SJCRH30 (cell line): ENCODE data around the gene THPO. TPM values are rescaled to one million over a fixed set of nuclear protein-coding genes. Genes with fewer than 3 reads are reported as not detected.

Experiments used
- DNase-seq, 2 experiments: peaks; one replicate each; pipeline ENCODE4 v3.0.0-alpha.2; 2015 to 2020
- H3K27ac ChIP-seq: fragments of 250-450 bp; sonication (Bioruptor Pico); 2 replicates; pipeline ENCODE4 v1.5.1; 2020; ENCODE audit warnings: mild to moderate bottlenecking, moderate library complexity
- H3K27me3 ChIP-seq: fragments of 250-450 bp; sonication (Bioruptor Pico); 2 replicates; pipeline ENCODE4 v1.5.1; 2020; ENCODE audit warnings: mild to moderate bottlenecking, moderate library complexity
- H3K36me3 ChIP-seq: fragments of 250-450 bp; sonication (Bioruptor Pico); 2 replicates; pipeline ENCODE4 v1.5.1; 2020; ENCODE audit warnings: mild to moderate bottlenecking, moderate library complexity
- H3K4me1 ChIP-seq: fragments of 250-450 bp; sonication (Bioruptor Pico); 2 replicates; pipeline ENCODE4 v1.5.1; 2020; ENCODE audit warnings: mild to moderate bottlenecking, moderate library complexity
- H3K4me3 ChIP-seq: fragments of 250-450 bp; sonication (Bioruptor Pico); 2 replicates; pipeline ENCODE4 v1.5.1; 2020; ENCODE audit warnings: mild to moderate bottlenecking, moderate library complexity
- H3K9me3 ChIP-seq: fragments of 250-450 bp; sonication (Bioruptor Pico); replicated peaks from 2 replicates; pipeline ENCODE4 v1.5.1; 2020; ENCODE audit warnings: mild to moderate bottlenecking, moderate library complexity
- total RNA-seq: library from RNA; depleted of rRNA; stranded (reverse); fragments of >200 nt; shearing (Covaris generic); gene quantifications from 2 replicates; pipeline ENCODE4 v1.2.3, GENCODE V29; 2014

The THPO gene
- total RNA-seq, 1 experiment from 2014 or later = 1.2 TPM

DNA sequence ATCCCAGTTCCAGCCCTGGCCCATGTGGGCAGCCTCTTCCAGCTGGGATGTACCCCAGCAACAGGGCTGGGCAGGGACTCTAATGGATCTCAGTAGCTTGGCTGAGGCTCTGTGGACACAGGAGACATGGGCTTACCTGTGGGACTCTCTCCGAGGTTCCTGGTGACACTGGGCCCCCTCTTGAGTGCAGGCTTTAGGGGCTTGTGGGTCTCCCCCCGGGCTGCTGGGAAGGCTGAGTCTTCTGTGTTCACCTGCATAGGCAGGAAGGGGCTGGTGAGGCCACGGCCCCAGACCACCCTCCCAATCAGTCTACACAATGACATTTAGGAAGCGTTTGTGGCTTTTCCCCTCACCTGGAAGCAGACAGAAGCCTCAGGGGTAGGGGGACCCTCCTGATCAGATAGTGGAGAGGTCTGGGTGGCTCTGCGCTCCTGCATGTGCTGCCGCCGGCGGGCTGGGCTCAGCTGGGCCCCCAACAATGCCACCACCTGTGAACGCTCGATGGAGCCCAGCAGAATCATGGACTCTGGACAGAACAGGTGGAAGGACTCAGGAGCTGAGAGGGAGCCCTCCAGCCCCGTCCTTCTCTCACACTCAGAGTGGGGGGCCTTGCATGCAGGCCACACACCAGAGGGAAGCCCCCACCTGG lies 25.0 kb downstream of the THPO start:
- H3K27ac ChIP-seq = no peak overlapping the region
- no peak overlapping the region for H3K4me3 ChIP-seq
- H3K36me3 ChIP-seq = no peaks in the 10 kb centered on the region
- H3K9me3 ChIP-seq = no peaks in the 10 kb centered on the region
- DNase-seq = no peak
- H3K4me1 ChIP-seq = peaks cover 8% of the 10 kb centered on the region; the same call in 1 of the 2 replicates
- no peaks in the 10 kb centered on the region for H3K27me3 ChIP-seq

DNA sequence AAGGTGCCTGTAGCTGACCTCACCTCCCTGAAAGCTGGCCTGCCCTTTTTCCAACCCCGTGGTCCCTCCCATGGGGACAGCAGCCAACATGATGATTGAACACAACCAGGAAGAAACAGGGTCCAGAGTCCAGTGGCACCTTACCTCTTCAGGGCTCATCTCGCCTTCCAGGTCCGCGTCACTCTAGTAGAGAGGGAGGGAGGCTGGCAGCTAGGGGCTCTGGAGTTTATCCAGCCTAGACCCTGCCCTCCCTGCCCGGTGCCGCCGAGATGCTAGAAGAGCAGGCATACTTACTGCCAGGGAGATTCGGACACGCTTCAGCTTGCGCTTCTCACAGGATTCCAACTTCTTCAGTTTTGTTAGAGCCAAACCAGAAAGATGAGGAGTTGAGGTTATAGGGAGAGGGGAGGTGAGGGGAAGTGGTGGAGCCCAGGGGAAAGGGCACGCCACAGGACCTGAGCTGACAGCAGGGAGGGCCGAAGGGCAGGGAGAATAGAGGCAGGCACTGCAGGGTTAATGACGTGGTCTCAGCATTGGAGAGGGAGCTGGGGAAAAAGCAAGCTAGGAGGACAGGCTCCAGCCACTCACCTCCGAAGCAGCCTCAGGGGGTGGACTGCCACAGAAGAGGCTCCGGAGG lies 25.7 kb downstream of the THPO start:
- no peak overlapping the region for H3K4me3 ChIP-seq
- H3K4me1 ChIP-seq = peaks cover 8% of the 10 kb centered on the region; the same call in 1 of the 2 replicates
- no peak for DNase-seq
- no peaks in the 10 kb centered on the region for H3K36me3 ChIP-seq
- H3K27me3 ChIP-seq = no peaks in the 10 kb centered on the region
- no peak overlapping the region for H3K27ac ChIP-seq
- no peaks in the 10 kb centered on the region for H3K9me3 ChIP-seq

- Histone ChIP-seq H3K27me3 (no peaks in the 10 kb centered on the region), H3K9me3 (no peaks in the 10 kb centered on the region), H3K27ac (no peak overlapping the region), H3K36me3 (no peaks in the 10 kb centered on the region), H3K4me3 (no peak overlapping the region), H3K4me1 (peaks cover 8% of the 10 kb centered on the region; the same call in 1 of the 2 replicates)
- DNase-seq = no peak
These were observed 26.4 kb downstream of the THPO start for GRCh38 chr3:184351511-184352148.

DNA sequence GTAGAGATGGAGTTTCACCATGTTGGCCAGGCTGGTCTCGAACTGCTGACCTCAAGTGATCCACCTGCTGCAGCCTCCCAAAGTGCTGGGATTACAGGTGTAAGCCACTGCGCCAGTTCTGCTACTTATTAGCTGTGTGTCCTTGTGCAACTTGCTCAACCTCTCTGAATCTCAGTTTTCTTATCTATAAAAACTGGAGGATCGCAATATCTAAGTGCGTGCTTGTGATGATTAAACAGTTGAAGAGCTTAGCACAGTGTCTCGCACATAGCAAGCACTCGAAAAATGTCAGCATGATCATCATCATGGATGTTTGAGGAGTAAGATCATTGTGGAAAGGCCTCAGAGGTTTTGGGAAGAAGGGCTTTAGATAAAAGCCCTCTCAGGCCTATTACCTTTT lies 27.4 kb downstream of the THPO start:
- DNase-seq = no peak
- H3K4me1 ChIP-seq = peaks cover 4% of the 10 kb centered on the region; the same call in 1 of the 2 replicates
- no peaks in the 10 kb centered on the region for H3K36me3 ChIP-seq
- H3K9me3 ChIP-seq = no peaks in the 10 kb centered on the region
- H3K4me3 ChIP-seq = no peak overlapping the region
- no peak overlapping the region for H3K27ac ChIP-seq
- no peaks in the 10 kb centered on the region for H3K27me3 ChIP-seq

DNA sequence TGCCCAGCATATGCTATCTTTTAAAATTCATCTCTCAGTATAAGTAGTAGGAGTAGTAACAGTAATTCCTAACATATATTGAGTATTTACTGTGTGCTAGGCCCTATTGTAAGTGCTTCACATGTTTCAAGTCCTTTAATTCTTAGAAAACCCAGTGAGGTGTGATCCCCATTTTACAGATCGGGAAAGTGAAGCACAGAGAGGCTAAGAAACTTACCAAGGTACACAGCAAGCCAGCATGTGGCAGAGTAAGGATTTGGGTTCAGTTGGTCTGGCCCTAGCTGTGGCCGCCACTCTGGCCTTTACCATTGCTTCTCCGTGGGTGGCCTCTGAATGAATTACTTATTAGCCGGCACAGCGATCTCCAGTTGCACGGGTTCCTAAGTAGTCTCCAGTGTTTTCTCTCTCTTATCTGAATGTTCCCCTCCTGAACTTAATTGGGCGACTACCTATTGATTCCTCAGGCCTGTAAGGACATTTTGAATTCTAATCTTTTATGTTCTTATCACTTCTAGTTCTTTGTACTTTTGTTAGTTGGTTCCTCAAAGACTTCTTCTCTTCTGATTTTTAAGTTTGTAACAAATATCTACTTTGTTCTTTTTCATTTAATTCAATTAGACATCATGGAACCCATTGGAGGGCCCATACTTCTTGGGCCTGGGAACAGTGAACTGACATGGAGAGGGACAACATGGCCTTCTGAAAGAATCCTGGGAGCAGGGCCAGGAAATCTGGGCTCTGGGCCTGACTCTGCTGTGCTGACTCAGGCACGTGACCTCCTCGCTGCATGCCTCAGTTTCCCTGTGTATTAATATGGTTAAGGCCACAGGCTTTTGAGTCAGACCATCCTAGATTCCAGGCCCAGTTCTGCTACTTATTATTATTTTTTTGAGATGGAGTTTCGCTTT lies 28.2 kb downstream of the THPO start:
- no peak for DNase-seq

GRCh38 chr3:184348057-184348382 lies 30.0 kb downstream of the THPO start:
- Histone ChIP-seq H3K4me1 (no peaks in the 10 kb centered on the region), H3K4me3 (no peak overlapping the region), H3K36me3 (no peaks in the 10 kb centered on the region), H3K27me3 (no peaks in the 10 kb centered on the region), H3K9me3 (no peaks in the 10 kb centered on the region), H3K27ac (no peak overlapping the region)
- DNase-seq = no peak

More for the DNA sequence above, 28.2 kb downstream of the THPO start:
- Histone ChIP-seq H3K27me3 (no peaks in the 10 kb centered on the region), H3K27ac (no peak overlapping the region), H3K4me1 (no peaks in the 10 kb centered on the region), H3K36me3 (no peaks in the 10 kb centered on the region), H3K4me3 (no peak overlapping the region), H3K9me3 (no peaks in the 10 kb centered on the region)

GRCh38 chr3:184347321-184348056 lies 30.5 kb downstream of the THPO start:
- no peak for DNase-seq

DNA sequence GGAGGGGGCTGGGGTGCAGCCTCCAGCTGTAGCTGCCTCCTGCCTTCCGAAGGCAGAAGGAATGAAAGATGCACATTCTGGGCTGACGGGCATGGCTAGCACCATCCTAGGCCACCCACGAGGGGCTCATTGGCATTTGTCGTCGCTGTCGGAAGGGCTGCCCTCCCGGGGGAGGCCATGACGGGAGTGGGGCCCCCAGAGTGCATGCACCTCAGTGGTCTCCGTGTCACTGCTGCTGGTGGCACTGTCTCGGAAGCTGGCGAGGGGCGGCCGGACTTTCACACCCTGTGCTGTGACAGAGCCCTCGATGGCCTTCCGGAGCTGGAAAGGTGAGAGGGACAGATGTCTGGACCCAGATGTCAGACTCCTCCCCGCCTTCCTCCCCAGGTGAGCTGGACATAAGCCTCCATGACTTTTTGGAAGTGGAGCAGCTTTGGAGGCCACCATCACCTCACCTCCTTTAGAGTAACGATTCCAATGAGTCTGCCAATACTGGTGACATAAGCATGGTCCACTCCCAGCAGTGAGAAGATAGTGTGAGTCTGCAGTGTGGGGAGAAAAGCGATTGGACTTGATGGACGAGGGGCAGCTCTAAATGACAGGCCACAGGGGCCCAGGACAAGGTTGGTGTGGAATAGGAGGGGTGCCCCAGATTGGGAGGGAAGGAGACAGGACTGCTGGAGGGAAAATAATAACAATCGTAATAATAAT lies 31.4 kb downstream of the THPO start:
- Histone ChIP-seq H3K36me3 (no peaks in the 10 kb centered on the region), H3K27me3 (no peaks in the 10 kb centered on the region), H3K27ac (no peak overlapping the region), H3K4me3 (no peak overlapping the region), H3K9me3 (no peaks in the 10 kb centered on the region), H3K4me1 (no peaks in the 10 kb centered on the region)
- DNase-seq = no peak

More at GRCh38 chr3:184347321-184348056, 30.5 kb downstream of the THPO start:
- Histone ChIP-seq H3K36me3 (no peaks in the 10 kb centered on the region), H3K4me1 (no peaks in the 10 kb centered on the region), H3K27ac (no peak overlapping the region), H3K9me3 (no peaks in the 10 kb centered on the region), H3K4me3 (no peak overlapping the region), H3K27me3 (no peaks in the 10 kb centered on the region)

DNA sequence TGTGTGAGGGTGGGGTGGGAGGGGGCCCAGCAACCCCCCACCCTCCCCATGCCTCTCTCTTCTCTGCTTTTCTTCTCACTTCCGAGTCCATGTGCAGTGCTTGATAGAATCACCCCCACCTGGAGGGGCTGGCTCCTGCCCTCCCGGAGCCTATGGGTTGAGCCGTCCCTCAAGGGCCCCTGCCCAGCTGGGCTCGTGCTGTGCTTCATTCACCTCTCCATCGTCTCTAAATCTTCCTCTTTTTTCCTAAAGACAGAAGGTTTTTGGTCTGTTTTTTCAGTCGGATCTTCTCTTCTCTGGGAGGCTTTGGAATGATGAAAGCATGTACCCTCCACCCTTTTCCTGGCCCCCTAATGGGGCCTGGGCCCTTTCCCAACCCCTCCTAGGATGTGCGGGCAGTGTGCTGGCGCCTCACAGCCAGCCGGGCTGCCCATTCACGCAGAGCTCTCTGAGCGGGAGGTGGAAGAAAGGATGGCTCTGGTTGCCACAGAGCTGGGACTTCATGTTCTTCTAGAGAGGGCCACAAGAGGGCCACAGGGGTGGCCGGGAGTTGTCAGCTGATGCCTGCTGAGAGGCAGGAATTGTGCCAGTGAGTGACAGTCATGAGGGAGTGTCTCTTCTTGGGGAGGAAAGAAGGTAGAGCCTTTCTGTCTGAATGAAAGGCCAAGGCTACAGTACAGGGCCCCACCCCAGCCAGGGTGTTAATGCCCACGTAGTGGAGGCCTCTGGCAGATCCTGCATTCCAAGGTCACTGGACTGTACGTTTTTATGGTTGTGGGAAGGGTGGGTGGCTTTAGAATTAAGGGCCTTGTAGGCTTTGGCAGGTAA lies 32.5 kb downstream of the THPO start:
- no peaks in the 10 kb centered on the region for H3K27me3 ChIP-seq
- H3K27ac ChIP-seq = no peak overlapping the region
- no peaks in the 10 kb centered on the region for H3K9me3 ChIP-seq
- no peak overlapping the region for H3K4me3 ChIP-seq
- H3K36me3 ChIP-seq = no peaks in the 10 kb centered on the region
- no peaks in the 10 kb centered on the region for H3K4me1 ChIP-seq
- DNase-seq = no peak

DNA sequence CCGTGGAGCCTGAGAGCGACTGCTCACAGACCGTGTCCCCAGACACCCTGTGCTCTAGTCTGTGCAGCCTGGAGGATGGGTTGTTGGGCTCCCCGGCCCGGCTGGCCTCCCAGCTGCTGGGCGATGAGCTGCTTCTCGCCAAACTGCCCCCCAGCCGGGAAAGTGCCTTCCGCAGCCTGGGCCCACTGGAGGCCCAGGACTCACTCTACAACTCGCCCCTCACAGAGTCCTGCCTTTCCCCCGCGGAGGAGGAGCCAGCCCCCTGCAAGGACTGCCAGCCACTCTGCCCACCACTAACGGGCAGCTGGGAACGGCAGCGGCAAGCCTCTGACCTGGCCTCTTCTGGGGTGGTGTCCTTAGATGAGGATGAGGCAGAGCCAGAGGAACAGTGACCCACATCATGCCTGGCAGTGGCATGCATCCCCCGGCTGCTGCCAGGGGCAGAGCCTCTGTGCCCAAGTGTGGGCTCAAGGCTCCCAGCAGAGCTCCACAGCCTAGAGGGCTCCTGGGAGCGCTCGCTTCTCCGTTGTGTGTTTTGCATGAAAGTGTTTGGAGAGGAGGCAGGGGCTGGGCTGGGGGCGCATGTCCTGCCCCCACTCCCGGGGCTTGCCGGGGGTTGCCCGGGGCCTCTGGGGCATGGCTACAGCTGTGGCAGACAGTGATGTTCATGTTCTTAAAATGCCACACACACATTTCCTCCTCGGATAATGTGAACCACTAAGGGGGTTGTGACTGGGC lies 33.3 kb downstream of the THPO start:
- Histone ChIP-seq H3K27ac (no peak overlapping the region), H3K36me3 (no peaks in the 10 kb centered on the region), H3K9me3 (no peaks in the 10 kb centered on the region), H3K4me1 (no peaks in the 10 kb centered on the region), H3K27me3 (no peaks in the 10 kb centered on the region), H3K4me3 (no peak overlapping the region)
- DNase-seq = no peak

- DNase-seq = peak in 1 of 2 experiments; percentile 32
- H3K4me1 ChIP-seq = no peaks in the 10 kb centered on the region
These were observed 34.7 kb downstream of the THPO start for GRCh38 chr3:184343200-184343876.

DNA sequence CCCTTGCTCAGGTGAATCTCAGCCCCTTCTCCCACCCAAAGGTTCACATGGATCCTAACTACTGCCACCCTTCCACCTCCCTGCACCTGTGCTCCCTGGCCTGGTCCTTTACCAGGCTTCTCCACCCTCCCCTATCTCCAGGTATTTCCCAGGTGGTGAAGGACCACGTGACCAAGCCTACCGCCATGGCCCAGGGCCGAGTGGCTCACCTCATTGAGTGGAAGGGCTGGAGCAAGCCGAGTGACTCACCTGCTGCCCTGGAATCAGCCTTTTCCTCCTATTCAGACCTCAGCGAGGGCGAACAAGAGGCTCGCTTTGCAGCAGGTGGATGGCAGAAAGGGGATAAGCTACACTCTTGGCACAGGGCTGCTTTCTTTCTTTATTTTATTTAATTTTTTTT lies 36.1 kb downstream of the THPO start:
- H3K36me3 ChIP-seq = no peaks in the 10 kb centered on the region
- DNase-seq = no peak
- no peak overlapping the region for H3K4me3 ChIP-seq
- H3K27ac ChIP-seq = no peak overlapping the region
- H3K4me1 ChIP-seq = peaks cover 1% of the 10 kb centered on the region; the same call in 1 of the 2 replicates
- no peaks in the 10 kb centered on the region for H3K9me3 ChIP-seq
- H3K27me3 ChIP-seq = no peaks in the 10 kb centered on the region

More at GRCh38 chr3:184343200-184343876, 34.7 kb downstream of the THPO start:
- Histone ChIP-seq H3K27me3 (no peaks in the 10 kb centered on the region), H3K36me3 (no peaks in the 10 kb centered on the region), H3K27ac (no peak overlapping the region), H3K9me3 (no peaks in the 10 kb centered on the region), H3K4me3 (no peak overlapping the region)
